ENCODE measurements around the gene MYO15A. TPM values are rescaled to one million over a fixed set of nuclear protein-coding genes. Genes with fewer than 3 reads are reported as not detected.

Gene MYO15A, protein sequence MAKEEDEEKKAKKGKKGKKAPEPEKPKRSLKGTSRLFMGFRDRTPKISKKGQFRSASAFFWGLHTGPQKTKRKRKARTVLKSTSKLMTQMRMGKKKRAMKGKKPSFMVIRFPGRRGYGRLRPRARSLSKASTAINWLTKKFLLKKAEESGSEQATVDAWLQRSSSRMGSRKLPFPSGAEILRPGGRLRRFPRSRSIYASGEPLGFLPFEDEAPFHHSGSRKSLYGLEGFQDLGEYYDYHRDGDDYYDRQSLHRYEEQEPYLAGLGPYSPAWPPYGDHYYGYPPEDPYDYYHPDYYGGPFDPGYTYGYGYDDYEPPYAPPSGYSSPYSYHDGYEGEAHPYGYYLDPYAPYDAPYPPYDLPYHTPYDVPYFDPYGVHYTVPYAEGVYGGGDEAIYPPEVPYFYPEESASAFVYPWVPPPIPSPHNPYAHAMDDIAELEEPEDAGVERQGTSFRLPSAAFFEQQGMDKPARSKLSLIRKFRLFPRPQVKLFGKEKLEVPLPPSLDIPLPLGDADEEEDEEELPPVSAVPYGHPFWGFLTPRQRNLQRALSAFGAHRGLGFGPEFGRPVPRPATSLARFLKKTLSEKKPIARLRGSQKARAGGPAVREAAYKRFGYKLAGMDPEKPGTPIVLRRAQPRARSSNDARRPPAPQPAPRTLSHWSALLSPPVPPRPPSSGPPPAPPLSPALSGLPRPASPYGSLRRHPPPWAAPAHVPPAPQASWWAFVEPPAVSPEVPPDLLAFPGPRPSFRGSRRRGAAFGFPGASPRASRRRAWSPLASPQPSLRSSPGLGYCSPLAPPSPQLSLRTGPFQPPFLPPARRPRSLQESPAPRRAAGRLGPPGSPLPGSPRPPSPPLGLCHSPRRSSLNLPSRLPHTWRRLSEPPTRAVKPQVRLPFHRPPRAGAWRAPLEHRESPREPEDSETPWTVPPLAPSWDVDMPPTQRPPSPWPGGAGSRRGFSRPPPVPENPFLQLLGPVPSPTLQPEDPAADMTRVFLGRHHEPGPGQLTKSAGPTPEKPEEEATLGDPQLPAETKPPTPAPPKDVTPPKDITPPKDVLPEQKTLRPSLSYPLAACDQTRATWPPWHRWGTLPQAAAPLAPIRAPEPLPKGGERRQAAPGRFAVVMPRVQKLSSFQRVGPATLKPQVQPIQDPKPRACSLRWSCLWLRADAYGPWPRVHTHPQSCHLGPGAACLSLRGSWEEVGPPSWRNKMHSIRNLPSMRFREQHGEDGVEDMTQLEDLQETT (N-terminal part only)
- 0.25 TPM for total RNA-seq
- long read RNA-seq = 0 reads

DNA sequence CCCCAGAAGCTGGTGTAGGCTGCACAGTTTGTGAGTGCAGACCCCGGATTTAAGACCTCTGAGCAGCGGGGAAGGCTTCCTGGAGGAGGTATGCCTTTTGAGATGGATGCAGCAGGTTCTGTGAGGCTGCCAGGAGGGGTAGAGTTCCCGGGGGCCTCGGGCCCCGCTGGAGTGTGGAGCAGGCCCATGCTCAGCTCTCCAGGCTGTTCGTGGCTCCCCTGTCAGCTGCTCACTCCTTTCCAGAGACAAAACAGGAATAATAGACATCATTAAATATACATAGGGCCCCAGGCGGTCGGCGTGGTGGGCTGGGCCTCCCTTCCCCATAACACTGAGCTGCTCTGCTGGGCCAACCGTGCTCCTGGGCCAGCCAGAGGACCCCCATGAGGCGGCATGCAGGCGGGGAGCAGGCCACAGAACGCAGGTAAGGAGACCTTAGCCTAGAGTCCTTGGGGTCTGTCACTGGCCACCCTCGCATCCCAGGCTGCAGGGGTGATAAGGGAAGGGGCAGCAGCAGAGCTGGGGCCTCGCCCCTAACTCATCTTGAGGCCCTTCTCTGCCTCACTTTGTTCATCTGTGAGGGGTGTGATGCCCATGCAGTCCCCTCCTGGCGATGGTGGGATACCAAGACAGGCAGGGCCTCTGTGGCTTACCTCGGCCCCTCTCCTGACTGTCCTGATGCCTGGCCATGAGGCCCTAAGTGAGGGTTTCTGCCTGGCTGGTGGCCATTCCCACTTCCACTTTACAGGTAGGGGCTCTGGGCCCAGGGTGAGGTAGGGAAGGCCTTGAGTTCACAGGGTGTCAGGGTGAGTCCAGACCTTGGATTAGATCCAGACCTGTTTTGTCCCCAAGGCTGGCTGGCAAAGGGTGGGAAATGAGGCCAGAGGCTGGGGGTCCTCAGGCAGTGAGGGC is at the start of gene MYO15A:
Gene MYO15A, plus strand, starts transcription at position 356 of the 912 bp plus-strand sequence. CDS start 10,045 bp downstream, outside the sequence.
- Histone ChIP-seq H3K27ac (replicated peaks) (no peak within 1 kb of the TSS), H3K27me3 (ENCODE audit: low read depth) (no peaks in the 10 kb centered on the region), H3K9me3 (replicated peaks) (no peaks in the 10 kb centered on the region), H3K4me3 (no peak within 1 kb of the TSS), H3K4me1 (no peaks in the 10 kb centered on the region), H3K36me3 (peaks cover 21% of the 10 kb centered on the region)
- DNase-seq = no peak
- intact Hi-C loops (cut with micrococcal nuclease) = no loop called here
- TF ChIP-seq, protein P1, sequence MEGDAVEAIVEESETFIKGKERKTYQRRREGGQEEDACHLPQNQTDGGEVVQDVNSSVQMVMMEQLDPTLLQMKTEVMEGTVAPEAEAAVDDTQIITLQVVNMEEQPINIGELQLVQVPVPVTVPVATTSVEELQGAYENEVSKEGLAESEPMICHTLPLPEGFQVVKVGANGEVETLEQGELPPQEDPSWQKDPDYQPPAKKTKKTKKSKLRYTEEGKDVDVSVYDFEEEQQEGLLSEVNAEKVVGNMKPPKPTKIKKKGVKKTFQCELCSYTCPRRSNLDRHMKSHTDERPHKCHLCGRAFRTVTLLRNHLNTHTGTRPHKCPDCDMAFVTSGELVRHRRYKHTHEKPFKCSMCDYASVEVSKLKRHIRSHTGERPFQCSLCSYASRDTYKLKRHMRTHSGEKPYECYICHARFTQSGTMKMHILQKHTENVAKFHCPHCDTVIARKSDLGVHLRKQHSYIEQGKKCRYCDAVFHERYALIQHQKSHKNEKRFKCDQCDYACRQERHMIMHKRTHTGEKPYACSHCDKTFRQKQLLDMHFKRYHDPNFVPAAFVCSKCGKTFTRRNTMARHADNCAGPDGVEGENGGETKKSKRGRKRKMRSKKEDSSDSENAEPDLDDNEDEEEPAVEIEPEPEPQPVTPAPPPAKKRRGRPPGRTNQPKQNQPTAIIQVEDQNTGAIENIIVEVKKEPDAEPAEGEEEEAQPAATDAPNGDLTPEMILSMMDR (IDR thresholded peaks at IDR 0.05; ENCODE audit: borderline replicate concordance) = no peak

DNA sequence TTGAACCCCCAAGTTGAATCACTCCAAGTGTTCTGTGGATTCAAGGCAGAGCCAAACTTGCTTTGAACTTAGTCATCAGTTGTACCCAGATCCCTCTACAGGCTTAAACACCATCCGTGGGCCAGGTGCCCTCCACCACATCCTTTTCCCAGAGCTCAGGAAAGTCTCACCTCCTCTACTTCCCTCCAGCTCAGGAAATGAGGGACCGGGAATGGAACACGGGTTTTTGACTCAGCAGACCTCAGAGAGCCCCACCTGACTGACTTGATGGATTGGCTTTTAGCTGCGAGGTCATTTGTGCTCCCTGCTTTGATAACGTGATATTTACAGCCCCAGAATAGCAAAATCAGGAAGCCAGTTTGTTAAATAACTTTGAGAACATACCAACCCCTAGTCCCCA is 49.3 kb upstream of the MYO15A start:
- no peaks in the 10 kb centered on the region for H3K9me3 ChIP-seq (replicated peaks)
- intact Hi-C loops (cut with micrococcal nuclease) = no loop called here
- DNase-seq = no peak
- H3K36me3 ChIP-seq = peaks cover 86% of the 10 kb centered on the region
- no peaks in the 10 kb centered on the region for H3K27me3 ChIP-seq (ENCODE audit: low read depth)
- H3K27ac ChIP-seq (replicated peaks) = no peak overlapping the region
- TF ChIP-seq, protein P1 (IDR thresholded peaks at IDR 0.05; ENCODE audit: borderline replicate concordance) = no peak
- no peak overlapping the region for H3K4me3 ChIP-seq
- H3K4me1 ChIP-seq = peaks cover 4% of the 10 kb centered on the region

DNA sequence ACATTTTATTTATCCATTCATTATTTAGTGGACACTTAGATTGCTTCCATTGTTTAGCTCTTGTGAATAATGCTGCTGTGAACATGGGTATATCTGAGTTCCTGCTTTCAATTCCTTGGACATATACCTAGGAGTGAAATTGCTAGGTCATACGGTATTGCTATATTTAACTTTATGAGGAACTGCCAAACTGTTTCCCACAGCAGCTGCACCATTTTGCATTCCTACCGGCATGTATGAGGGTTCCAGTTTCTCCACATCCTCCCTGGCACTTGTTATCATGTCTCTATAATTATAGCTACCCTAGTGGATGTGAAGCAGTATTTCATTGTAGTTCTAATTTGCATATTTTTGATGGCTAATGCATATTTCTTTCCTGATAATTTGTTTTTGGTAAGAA is 44.5 kb upstream of the MYO15A start:
- Histone ChIP-seq H3K9me3 (replicated peaks) (no peaks in the 10 kb centered on the region), H3K4me1 (peaks cover 4% of the 10 kb centered on the region), H3K4me3 (no peak overlapping the region), H3K27me3 (ENCODE audit: low read depth) (no peaks in the 10 kb centered on the region), H3K36me3 (peaks cover 66% of the 10 kb centered on the region), H3K27ac (replicated peaks) (peak overlapping the region; percentile 29)
- TF ChIP-seq, protein P1 (IDR thresholded peaks at IDR 0.05; ENCODE audit: borderline replicate concordance) = no peak
- no peak for DNase-seq
- intact Hi-C loops (cut with micrococcal nuclease) = no loop called here

DNA sequence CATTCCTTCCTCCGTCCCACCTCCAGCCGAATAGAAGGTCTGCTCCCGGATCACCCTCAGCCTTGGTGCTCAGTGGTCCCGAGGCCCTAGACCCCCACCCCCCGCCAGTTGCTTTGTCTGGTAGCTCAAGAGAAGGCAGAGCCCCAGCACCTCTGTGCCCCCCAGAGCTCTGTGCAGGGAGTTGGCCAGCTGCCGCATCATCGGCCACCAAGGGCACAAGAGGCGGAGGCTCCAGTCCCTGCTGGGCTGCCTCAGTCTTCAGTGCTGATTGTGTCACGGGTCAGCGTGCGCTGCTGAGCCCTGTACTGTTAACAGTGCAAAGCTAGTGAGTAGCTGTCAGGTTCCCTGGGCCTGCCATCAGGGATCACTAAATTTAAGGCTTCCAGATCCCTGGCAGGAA is 43.0 kb upstream of the MYO15A start:
- Histone ChIP-seq H3K27ac (replicated peaks) (no peak overlapping the region), H3K9me3 (replicated peaks) (no peaks in the 10 kb centered on the region), H3K27me3 (ENCODE audit: low read depth) (no peaks in the 10 kb centered on the region), H3K4me3 (no peak overlapping the region), H3K4me1 (peaks cover 4% of the 10 kb centered on the region), H3K36me3 (peaks cover 53% of the 10 kb centered on the region)
- TF ChIP-seq, protein P1 (IDR thresholded peaks at IDR 0.05; ENCODE audit: borderline replicate concordance) = no peak
- intact Hi-C loops (cut with micrococcal nuclease) = no loop called here
- no peak for DNase-seq
